K562 (cell line): Measurements from ENCODE around the gene POU2F3. TPM values are rescaled to one million over a fixed set of nuclear protein-coding genes. Genes with fewer than 3 reads are reported as not detected.
A peak's percentile ranks its signal among the peaks of the same experiment; 100 is the strongest.

ENCODE experiments used
- HDAC3 ChIP-seq: fragments of 450-650 bp; IDR thresholded peaks from 2 replicates; pipeline ENCODE4 v1.6.1; 2018; ENCODE audit warnings: borderline replicate concordance, mild to moderate bottlenecking, moderate library complexity; ENCODE audit not compliant: partially characterized antibody
- PRMT5 ChIP-seq: sonication (generic); formaldehyde crosslinking; IDR thresholded peaks from 2 replicates; pipeline ENCODE4 v1.5.0; 2020; ENCODE audit warnings: missing genetic modification reagents
- TFAM ChIP-seq: fragments of 250-450 bp; sonication (Bioruptor Pico); conservative IDR thresholded peaks from 2 replicates; pipeline ENCODE4 v1.5.0; 2021; ENCODE audit warnings: mild to moderate bottlenecking, moderate library complexity
- ZNF764 ChIP-seq: fragments of 250-450 bp; sonication (Bioruptor Pico); IDR thresholded peaks from 2 replicates; pipeline ENCODE4 v1.4.0; 2020; ENCODE audit warnings: low read depth, mild to moderate bottlenecking, moderate library complexity
- polyA plus RNA-seq, 8 experiments: library from polyadenylated mRNA; depleted of rRNA in 4 of 8; stranded (reverse) in 5 of 8; unstranded in 3 of 8; fragments of >200 nt; fragmentation: Nextera tagmentation in 2 of 8; fragmentation: Illumina TruSeq in 1 of 8; extraction: Ambion mirVana in 2 of 8; extraction: Trizol in 1 of 8; gene quantifications; 2 replicates each; pipeline versions ENCODE4 v1.2.1 to v1.2.3, GENCODE V29; 2011 to 2014; ENCODE audit warnings: inconsistent platforms in 1 of 8, missing spikeins in 1 of 8
- total RNA-seq, 7 experiments: library from RNA; depleted of rRNA in 6 of 7; stranded (reverse); fragments of >200 nt in 6 of 7; fragmentation: Illumina TruSeq in 2 of 7; extraction: Trizol in 2 of 7; gene quantifications; 2 replicates each; pipeline versions ENCODE4 v1.2.1 to v1.2.3, GENCODE V29; 2011 to 2021; ENCODE audit warnings: low replicate concordance in 1 of 7
- TF ChIP-seq, protein P1 (sequence below): fragments of 450-650 bp; formaldehyde crosslinking; IDR thresholded peaks from 2 replicates; pipeline ENCODE4 v1.4.0; 2020; ENCODE audit warnings: mild to moderate bottlenecking, moderate library complexity
- TF ChIP-seq, protein P2 (sequence below): sonication (generic); IDR thresholded peaks from 2 replicates; pipeline ENCODE4 v1.6.1; 2016
- TF ChIP-seq, protein P3 (sequence below), 2 experiments: fragments of 450-650 bp; IDR thresholded peaks; 2 replicates each; pipeline ENCODE4 v1.6.1; 2016; ENCODE audit warnings: mild to moderate bottlenecking in 2 of 2, borderline replicate concordance in 1 of 2, low read depth in 1 of 2, moderate library complexity in 1 of 2
- TF ChIP-seq, protein P4 (sequence below): sonication (generic); formaldehyde crosslinking; IDR thresholded peaks from 2 replicates; pipeline ENCODE4 v1.8.0; 2022; ENCODE audit warnings: mild to moderate bottlenecking, missing genetic modification reagents, borderline replicate concordance

The POU2F3 gene
- total and polyA plus RNA-seq, 9 of the 15 experiments (the other 6 are each of a cell fraction or from before 2014, with no cell fraction given), result not detected

DNA sequence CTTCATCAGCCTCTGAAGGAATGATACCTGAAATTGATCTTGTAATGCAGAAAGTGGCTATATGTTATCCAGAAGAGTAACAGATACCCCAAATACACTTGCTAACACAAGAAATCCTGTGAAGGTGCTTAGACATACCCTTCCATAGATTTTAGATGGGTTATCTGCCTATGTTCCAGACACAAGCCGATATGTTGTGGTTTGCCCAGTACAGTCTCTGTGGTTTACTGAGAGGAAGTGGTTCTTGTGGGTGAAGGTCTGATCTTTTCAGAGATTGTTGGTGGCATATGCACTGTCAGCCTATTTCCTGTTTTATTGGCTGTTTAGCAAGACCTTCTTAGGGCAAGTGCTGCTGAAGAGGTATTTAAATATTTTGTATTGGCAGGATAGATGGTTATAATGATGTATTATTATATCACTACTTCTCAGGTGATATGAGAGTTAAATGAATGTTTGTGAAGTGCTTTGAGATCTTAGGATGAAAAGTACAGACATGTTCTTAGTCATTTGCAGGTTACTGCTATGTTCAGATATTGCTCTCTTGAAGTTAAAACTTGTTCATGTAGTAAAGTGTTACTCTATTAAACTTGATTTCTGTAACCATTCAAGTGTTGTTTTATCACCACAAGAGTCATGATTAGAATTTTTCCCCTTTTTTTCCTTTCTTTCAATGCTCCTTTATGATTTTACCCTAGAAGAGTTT is 104.5 kb downstream of the POU2F3 start (continued):
- TF ChIP-seq, protein P1, sequence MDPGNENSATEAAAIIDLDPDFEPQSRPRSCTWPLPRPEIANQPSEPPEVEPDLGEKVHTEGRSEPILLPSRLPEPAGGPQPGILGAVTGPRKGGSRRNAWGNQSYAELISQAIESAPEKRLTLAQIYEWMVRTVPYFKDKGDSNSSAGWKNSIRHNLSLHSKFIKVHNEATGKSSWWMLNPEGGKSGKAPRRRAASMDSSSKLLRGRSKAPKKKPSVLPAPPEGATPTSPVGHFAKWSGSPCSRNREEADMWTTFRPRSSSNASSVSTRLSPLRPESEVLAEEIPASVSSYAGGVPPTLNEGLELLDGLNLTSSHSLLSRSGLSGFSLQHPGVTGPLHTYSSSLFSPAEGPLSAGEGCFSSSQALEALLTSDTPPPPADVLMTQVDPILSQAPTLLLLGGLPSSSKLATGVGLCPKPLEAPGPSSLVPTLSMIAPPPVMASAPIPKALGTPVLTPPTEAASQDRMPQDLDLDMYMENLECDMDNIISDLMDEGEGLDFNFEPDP (CRISPR knock-in tag), result no peak
- TF ChIP-seq PRMT5 (CRISPR knock-in tag) (no peak), ZNF764 (CRISPR knock-in tag) (no peak), HDAC3 (peak; percentile 68), TFAM (no peak)
- TF ChIP-seq, protein P2, sequence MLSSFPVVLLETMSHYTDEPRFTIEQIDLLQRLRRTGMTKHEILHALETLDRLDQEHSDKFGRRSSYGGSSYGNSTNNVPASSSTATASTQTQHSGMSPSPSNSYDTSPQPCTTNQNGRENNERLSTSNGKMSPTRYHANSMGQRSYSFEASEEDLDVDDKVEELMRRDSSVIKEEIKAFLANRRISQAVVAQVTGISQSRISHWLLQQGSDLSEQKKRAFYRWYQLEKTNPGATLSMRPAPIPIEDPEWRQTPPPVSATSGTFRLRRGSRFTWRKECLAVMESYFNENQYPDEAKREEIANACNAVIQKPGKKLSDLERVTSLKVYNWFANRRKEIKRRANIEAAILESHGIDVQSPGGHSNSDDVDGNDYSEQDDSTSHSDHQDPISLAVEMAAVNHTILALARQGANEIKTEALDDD, result peak; percentile 46; the same call in 1 of the 2 replicates
- TF ChIP-seq, protein P3, sequence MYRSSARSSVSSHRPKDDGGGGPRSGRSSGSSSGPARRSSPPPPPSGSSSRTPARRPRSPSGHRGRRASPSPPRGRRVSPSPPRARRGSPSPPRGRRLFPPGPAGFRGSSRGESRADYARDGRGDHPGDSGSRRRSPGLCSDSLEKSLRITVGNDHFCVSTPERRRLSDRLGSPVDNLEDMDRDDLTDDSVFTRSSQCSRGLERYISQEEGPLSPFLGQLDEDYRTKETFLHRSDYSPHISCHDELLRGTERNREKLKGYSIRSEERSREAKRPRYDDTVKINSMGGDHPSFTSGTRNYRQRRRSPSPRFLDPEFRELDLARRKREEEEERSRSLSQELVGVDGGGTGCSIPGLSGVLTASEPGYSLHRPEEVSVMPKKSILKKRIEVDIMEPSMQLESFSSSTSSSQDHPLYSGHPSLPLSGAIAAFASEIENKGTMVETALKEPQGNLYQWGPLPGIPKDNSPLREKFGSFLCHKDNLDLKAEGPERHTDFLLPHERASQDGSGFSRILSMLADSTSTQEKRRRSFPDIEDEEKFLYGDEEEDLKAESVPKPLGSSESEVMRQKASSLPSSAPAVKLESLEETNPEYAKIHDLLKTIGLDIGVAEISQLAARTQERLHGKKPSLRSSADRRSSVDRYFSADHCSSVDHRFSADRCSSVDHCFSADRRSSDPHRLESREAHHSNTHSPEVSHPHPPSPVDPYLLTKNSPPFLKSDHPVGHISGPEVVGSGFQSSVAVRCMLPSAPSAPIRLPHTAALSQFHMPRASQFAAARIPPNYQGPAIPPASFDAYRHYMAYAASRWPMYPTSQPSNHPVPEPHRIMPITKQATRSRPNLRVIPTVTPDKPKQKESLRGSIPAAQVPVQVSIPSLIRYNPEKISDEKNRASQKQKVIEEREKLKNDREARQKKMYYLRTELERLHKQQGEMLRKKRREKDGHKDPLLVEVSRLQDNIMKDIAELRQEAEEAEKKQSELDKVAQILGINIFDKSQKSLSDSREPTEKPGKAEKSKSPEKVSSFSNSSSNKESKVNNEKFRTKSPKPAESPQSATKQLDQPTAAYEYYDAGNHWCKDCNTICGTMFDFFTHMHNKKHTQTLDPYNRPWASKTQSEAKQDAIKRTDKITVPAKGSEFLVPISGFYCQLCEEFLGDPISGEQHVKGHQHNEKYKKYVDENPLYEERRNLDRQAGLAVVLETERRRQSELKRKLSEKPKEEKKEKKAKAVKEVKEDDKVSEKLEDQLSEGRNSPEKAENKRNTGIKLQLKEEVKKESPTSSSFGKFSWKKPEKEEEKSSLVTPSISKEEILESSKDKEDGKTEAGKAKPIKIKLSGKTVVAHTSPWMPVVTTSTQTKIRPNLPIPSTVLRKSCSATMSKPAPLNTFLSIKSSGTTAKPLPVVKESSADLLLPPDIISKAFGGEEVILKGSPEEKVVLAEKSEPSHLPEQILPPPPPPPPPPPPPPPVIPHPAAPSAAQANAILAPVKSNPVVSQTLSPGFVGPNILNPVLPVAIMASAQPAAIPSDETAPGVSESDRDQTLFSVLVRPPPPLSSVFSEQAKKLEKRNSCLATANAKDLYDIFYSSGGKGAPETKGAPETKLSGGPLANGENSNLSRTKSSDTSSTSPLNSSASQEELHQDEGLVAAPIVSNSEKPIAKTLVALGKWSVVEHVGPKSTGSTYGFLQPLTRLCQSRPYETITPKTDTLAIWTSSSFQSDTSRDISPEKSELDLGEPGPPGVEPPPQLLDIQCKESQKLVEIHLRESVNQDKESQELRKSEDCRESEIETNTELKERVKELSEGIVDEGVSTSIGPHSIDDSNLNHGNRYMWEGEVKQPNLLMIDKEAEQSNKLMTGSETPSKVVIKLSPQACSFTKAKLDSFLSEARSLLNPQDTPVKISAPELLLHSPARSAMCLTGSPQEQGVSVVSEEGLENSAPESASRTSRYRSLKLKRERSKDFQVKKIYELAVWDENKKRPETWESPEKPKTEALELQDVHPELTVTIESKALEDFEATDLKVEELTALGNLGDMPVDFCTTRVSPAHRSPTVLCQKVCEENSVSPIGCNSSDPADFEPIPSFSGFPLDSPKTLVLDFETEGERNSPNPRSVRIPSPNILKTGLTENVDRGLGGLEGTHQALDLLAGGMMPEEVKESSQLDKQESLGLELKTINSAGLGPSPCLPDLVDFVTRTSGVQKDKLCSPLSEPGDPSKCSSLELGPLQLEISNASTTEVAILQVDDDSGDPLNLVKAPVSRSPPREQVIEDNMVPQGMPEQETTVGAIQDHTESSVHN (IDR thresholded peaks at IDR 0.05; ENCODE audit: borderline replicate concordance in 1 of 2, low read depth in 1 of 2), result peak in 1 of 2 experiments; percentile 36; a peak in 1 of 4 replicates
- TF ChIP-seq, protein P4, sequence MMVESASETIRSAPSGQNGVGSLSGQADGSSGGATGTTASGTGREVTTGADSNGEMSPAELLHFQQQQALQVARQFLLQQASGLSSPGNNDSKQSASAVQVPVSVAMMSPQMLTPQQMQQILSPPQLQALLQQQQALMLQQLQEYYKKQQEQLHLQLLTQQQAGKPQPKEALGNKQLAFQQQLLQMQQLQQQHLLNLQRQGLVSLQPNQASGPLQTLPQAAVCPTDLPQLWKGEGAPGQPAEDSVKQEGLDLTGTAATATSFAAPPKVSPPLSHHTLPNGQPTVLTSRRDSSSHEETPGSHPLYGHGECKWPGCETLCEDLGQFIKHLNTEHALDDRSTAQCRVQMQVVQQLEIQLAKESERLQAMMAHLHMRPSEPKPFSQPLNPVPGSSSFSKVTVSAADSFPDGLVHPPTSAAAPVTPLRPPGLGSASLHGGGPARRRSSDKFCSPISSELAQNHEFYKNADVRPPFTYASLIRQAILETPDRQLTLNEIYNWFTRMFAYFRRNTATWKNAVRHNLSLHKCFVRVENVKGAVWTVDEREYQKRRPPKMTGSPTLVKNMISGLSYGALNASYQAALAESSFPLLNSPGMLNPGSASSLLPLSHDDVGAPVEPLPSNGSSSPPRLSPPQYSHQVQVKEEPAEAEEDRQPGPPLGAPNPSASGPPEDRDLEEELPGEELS (CRISPR knock-in tag), result no peak
